ENCODE results near the gene ZNF536. TPM values are rescaled to one million over a fixed set of nuclear protein-coding genes. Genes with fewer than 3 reads are reported as not detected.

Gene ZNF536
- total RNA-seq, 1 experiment from 2014 or later, result not detected

DNA sequence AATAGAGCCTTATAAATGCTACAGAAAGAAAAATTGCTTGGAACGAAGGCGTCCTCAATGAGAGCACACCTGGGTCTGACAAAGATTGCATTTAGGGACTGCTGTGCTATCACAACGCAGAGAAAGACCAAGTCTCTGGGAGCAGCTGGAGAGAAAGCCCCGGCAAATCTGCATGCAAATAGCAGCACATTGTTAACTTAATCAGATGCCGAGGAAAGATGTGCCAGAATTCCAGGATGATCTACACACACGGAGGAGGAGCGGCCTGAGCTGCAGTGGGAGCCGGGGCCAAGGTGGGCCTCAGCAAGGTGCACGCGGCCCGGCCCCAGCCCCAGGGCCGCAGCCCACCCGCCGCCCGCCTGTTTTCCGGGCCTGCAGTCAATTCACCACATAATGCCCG, 1.4 kb downstream of the ZNF536 start:
- H3K4me3 ChIP-seq (ENCODE audit: low read length), result no peak overlapping the region
- H3K27ac ChIP-seq (ENCODE audit: low read length), result no peak overlapping the region
- H3F3A ChIP-seq (ENCODE audit: low read length, unreplicated experiment), result no peaks in the 10 kb centered on the region
- no TSS peak for BruUV-seq (replicated peaks)
- no peak for ATAC-seq
- intact Hi-C loops (cut with micrococcal nuclease), result no loop called here
- no peaks in the 10 kb centered on the region for H3K4me1 ChIP-seq (ENCODE audit: insufficient read depth, low read length)
- no peaks in the 10 kb centered on the region for H3K79me2 ChIP-seq (ENCODE audit: low read length)
- ChIA-PET CTCF (no interaction called here), POLR2A (ENCODE audit: unreplicated experiment) (no interaction called here)
- no peak overlapping the region for H2AFZ ChIP-seq (ENCODE audit: low read length)
- no peaks in the 10 kb centered on the region for H3K36me3 ChIP-seq (ENCODE audit: low read depth, low read length)
- DNase-seq, result no peak
- TF ChIP-seq EZH2 (IDR thresholded peaks at IDR 0.05; ENCODE audit: low read length, unreplicated experiment), result no peak
- TF ChIP-seq EZH2phosphoT487 (IDR thresholded peaks at IDR 0.05; ENCODE audit: borderline replicate concordance, low read length), result no peak
- TF ChIP-seq CTCF (conservative IDR thresholded peaks at IDR 0.05; ENCODE audit: low read depth, low read length), result no peak
- no peaks in the 10 kb centered on the region for H3K9me3 ChIP-seq (ENCODE audit: low read length)
- H3K9me2 ChIP-seq (replicated peaks; ENCODE audit: low read length), result no peaks in the 10 kb centered on the region
- H3K4me2 ChIP-seq (ENCODE audit: low read length), result no peak overlapping the region
- H3K9ac ChIP-seq (ENCODE audit: low read length), result no peak overlapping the region
- no peaks in the 10 kb centered on the region for H4K20me1 ChIP-seq (ENCODE audit: low read length)
- peaks cover 8% of the 10 kb centered on the region; the same call in 1 of the 2 replicates for H3K27me3 ChIP-seq (ENCODE audit: low read length)

DNA sequence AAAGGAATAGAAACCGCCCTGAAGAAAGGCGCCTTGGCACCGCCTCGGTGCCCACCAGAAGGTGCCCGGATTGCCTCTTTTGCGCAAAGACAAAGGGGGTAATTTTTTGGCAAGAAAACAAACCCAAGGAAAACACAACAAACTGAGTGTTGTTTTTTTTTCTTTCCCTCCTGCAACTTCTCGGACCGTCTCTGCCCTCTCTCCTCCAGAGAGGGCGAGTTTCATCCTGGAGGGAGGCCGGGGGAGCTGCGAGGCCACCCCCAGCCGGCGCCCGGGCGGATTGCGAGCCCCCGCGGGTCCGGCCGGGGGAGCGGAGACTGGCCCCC, 2.3 kb downstream of the ZNF536 start:
- Histone ChIP-seq H3K9ac (ENCODE audit: low read length) (no peak overlapping the region), H3K4me1 (ENCODE audit: insufficient read depth, low read length) (no peaks in the 10 kb centered on the region), H3F3A (ENCODE audit: low read length, unreplicated experiment) (no peaks in the 10 kb centered on the region), H3K4me3 (ENCODE audit: low read length) (no peak overlapping the region), H2AFZ (ENCODE audit: low read length) (no peak overlapping the region), H3K4me2 (ENCODE audit: low read length) (no peak overlapping the region), H3K79me2 (ENCODE audit: low read length) (no peaks in the 10 kb centered on the region), H3K27me3 (ENCODE audit: low read length) (peaks cover 8% of the 10 kb centered on the region; the same call in 1 of the 2 replicates), H3K9me3 (ENCODE audit: low read length) (no peaks in the 10 kb centered on the region), H3K27ac (ENCODE audit: low read length) (no peak overlapping the region), H3K9me2 (replicated peaks; ENCODE audit: low read length) (no peaks in the 10 kb centered on the region), H3K36me3 (ENCODE audit: low read depth, low read length) (no peaks in the 10 kb centered on the region), H4K20me1 (ENCODE audit: low read length) (no peaks in the 10 kb centered on the region)
- no peak for ATAC-seq
- DNase-seq, result no peak
- no TSS peak for BruUV-seq (replicated peaks)
- ChIA-PET POLR2A (ENCODE audit: unreplicated experiment) (no interaction called here), CTCF (no interaction called here)
- TF ChIP-seq CTCF (conservative IDR thresholded peaks at IDR 0.05; ENCODE audit: low read depth, low read length) (no peak), EZH2phosphoT487 (IDR thresholded peaks at IDR 0.05; ENCODE audit: borderline replicate concordance, low read length) (no peak), EZH2 (IDR thresholded peaks at IDR 0.05; ENCODE audit: low read length, unreplicated experiment) (no peak)
- intact Hi-C loops (cut with micrococcal nuclease), result no loop called here

GRCh38 chr19:30374865-30375552, 2.8 kb downstream of the ZNF536 start:
- H3K27ac ChIP-seq (ENCODE audit: low read length), result no peak overlapping the region
- no TSS peak for BruUV-seq (replicated peaks)
- H3K4me2 ChIP-seq (ENCODE audit: low read length), result no peak overlapping the region
- ChIA-PET CTCF (no interaction called here), POLR2A (ENCODE audit: unreplicated experiment) (no interaction called here)
- DNase-seq (no peak), ATAC-seq (no peak)
- no peaks in the 10 kb centered on the region for H3K9me2 ChIP-seq (replicated peaks; ENCODE audit: low read length)
- H3K27me3 ChIP-seq (ENCODE audit: low read length), result peaks cover 8% of the 10 kb centered on the region; the same call in 1 of the 2 replicates
- H3K79me2 ChIP-seq (ENCODE audit: low read length), result no peaks in the 10 kb centered on the region
- TF ChIP-seq EZH2phosphoT487 (IDR thresholded peaks at IDR 0.05; ENCODE audit: borderline replicate concordance, low read length) (no peak), EZH2 (IDR thresholded peaks at IDR 0.05; ENCODE audit: low read length, unreplicated experiment) (no peak), CTCF (conservative IDR thresholded peaks at IDR 0.05; ENCODE audit: low read depth, low read length) (no peak)
- H3K9me3 ChIP-seq (ENCODE audit: low read length), result no peaks in the 10 kb centered on the region
- H3K4me1 ChIP-seq (ENCODE audit: insufficient read depth, low read length), result no peaks in the 10 kb centered on the region
- H4K20me1 ChIP-seq (ENCODE audit: low read length), result no peaks in the 10 kb centered on the region
- H3K36me3 ChIP-seq (ENCODE audit: low read depth, low read length), result no peaks in the 10 kb centered on the region
- H2AFZ ChIP-seq (ENCODE audit: low read length), result no peak overlapping the region
- H3K9ac ChIP-seq (ENCODE audit: low read length), result no peak overlapping the region
- intact Hi-C loops (cut with micrococcal nuclease), result no loop called here
- H3F3A ChIP-seq (ENCODE audit: low read length, unreplicated experiment), result no peaks in the 10 kb centered on the region
- no peak overlapping the region for H3K4me3 ChIP-seq (ENCODE audit: low read length)
